Astrocyte (in vitro differentiated cells and primary cell): ENCODE results near the gene GALK1.

Experiments
- EZH2 ChIP-seq: IDR thresholded peaks from 2 replicates; pipeline ENCODE4 v1.6.1; 2012; ENCODE audit warnings: mild to moderate bottlenecking, low read length, inconsistent platforms; ENCODE audit not compliant: insufficient read depth
- TF ChIP-seq, protein P1 (sequence below): IDR thresholded peaks from 2 replicates; pipeline ENCODE4 v1.5.1; 2011; ENCODE audit warnings: low read depth, mild to moderate bottlenecking, inconsistent platforms, low read length, moderate library complexity; ENCODE audit not compliant: insufficient read depth

- TF ChIP-seq, protein P1, sequence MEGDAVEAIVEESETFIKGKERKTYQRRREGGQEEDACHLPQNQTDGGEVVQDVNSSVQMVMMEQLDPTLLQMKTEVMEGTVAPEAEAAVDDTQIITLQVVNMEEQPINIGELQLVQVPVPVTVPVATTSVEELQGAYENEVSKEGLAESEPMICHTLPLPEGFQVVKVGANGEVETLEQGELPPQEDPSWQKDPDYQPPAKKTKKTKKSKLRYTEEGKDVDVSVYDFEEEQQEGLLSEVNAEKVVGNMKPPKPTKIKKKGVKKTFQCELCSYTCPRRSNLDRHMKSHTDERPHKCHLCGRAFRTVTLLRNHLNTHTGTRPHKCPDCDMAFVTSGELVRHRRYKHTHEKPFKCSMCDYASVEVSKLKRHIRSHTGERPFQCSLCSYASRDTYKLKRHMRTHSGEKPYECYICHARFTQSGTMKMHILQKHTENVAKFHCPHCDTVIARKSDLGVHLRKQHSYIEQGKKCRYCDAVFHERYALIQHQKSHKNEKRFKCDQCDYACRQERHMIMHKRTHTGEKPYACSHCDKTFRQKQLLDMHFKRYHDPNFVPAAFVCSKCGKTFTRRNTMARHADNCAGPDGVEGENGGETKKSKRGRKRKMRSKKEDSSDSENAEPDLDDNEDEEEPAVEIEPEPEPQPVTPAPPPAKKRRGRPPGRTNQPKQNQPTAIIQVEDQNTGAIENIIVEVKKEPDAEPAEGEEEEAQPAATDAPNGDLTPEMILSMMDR, result no peak
- no peak for TF ChIP-seq EZH2
Observed at GRCh38 chr17:75755990-75756389, 9.0 kb downstream of the GALK1 start.
